Adrenal gland (tissue), 5 donors: ENCODE measurements around the gene CRYBA4.

Experiments used
- POLR2A ChIP-seq, 2 donors: fragments of 450-650 bp; IDR thresholded peaks; one replicate each; pipeline ENCODE4 v1.6.1; 2017; ENCODE audit warnings: antibody characterized with exemption in 2 of 2, mild to moderate bottlenecking in 2 of 2, moderate library complexity in 1 of 2
- TF ChIP-seq, protein P1 (sequence below), 6 experiments: fragments of 450-650 bp in 4 of 6; fragments of 200-600 bp in 2 of 6; sonication (generic) in 1 of 6; IDR thresholded peaks; 1 replicate in 5 of 6; 2 replicates in 1 of 6; pipeline versions ENCODE4 v1.5.1 to v1.8.0; 2016 to 2021; ENCODE audit warnings: antibody characterized with exemption in 6 of 6, mild to moderate bottlenecking in 2 of 6, moderate library complexity in 1 of 6
- donor health status: DM: no; HTN: no; CAD: no.

- TF ChIP-seq, protein P1, sequence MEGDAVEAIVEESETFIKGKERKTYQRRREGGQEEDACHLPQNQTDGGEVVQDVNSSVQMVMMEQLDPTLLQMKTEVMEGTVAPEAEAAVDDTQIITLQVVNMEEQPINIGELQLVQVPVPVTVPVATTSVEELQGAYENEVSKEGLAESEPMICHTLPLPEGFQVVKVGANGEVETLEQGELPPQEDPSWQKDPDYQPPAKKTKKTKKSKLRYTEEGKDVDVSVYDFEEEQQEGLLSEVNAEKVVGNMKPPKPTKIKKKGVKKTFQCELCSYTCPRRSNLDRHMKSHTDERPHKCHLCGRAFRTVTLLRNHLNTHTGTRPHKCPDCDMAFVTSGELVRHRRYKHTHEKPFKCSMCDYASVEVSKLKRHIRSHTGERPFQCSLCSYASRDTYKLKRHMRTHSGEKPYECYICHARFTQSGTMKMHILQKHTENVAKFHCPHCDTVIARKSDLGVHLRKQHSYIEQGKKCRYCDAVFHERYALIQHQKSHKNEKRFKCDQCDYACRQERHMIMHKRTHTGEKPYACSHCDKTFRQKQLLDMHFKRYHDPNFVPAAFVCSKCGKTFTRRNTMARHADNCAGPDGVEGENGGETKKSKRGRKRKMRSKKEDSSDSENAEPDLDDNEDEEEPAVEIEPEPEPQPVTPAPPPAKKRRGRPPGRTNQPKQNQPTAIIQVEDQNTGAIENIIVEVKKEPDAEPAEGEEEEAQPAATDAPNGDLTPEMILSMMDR (IDR thresholded peaks at IDR 0.05): no peak
- no peak for TF ChIP-seq POLR2A (IDR thresholded peaks at IDR 0.05)
These were observed 20.0 kb upstream of the CRYBA4 start for GRCh38 chr22:26601726-26602125.
